ENCODE data around the gene ZNF853.

DNA sequence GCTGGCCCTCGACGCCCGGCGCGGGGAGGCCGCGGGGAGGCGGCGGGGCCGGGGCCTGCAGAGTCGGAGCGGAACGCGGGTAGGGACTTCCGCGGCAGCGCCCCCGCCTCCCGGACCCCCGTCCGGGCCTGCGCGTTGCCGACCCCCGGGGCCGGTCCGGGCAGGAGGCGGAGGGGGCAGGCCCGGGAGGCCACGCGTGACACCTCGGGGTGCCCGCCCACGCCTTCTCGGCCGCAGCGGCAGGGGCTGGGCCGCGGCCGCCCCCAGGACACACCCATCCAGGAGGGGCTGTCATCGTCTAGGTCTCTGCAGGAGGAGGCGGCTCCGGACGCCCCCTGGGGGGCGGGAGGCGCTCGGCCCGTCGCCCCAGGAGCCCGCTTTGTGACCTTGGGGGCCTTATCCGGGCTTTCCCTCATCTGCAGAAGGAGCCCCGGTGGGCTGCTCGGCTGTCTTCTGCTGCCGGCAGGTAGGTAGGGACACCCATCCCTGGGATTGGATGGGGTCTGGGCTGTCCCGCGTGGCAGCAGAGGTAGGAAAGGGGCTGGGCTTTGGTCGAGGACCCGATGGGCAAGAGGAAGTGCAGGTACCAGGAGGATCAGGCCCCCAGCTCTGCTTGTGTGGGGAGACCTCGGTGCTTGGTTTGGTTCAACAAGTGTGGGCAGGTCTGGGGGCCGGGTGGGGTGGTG is 22.3 kb downstream of the ZNF853 start:
- TF ChIP-seq EZH2 (IDR thresholded peaks at IDR 0.05; ENCODE audit: borderline replicate concordance, insufficient read depth, low read depth, low read length, poor library complexity, severe bottlenecking), result no peak
- TF ChIP-seq CTCF (IDR thresholded peaks at IDR 0.05), result peak; percentile 69

Data from B cell (primary cell).